Activated effector memory CD4-positive, alpha-beta T cell treated with Interleukin-2 at 50 U/mL for 16 hours (primary cell): ENCODE data around the gene PIK3C2A.

Experiments
- DNase-seq: peaks from one replicate; pipeline ENCODE4 v3.0.0-alpha.2; 2020

The PIK3C2A gene

DNA sequence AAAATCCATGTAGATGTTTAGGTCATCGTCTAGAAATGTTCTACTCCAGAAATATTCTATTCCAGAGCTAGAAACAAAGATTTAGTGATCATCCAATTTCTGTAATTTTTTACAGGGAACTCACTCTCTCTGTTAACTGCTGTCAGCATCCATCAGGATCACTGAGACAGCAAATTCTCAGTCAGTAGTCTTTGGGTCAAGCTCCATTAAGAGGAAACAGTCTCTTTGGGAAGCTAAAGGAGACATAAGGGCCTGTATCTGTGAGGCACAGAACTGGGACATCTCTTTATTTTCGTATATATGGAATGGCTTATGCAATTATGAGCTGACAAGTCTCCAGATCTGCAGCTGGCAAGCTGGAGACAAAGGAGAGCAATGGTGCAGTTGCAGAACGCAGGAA, 48.3 kb downstream of the PIK3C2A start:
- no peak for DNase-seq
